ENCODE results near the gene FOCAD.

GRCh38 chr9:21039302-21039701 lies 355.2 kb downstream of the FOCAD start:
- TF ChIP-seq EZH2 (IDR thresholded peaks at IDR 0.05; ENCODE audit: low read depth, low read length, severe bottlenecking) = no peak
- TF ChIP-seq CTCF (IDR thresholded peaks at IDR 0.05; ENCODE audit: control extremely low read depth in 1 of 3, insufficient read depth in 1 of 3, low read depth in 1 of 3, low read length in 3 of 3) = no peak
- TF ChIP-seq POLR2A (IDR thresholded peaks at IDR 0.05; ENCODE audit: control extremely low read depth in 1 of 2, low read depth in 2 of 2, low read length in 2 of 2) = no peak

Data from H1 (cell line).